ENCODE results near the gene HHEX.
"Not testable (repeated sequence)": the region's sequence is repeated elsewhere in the genome, so short reads cannot be mapped to it uniquely, and the experiment has no call there.

Gene HHEX

GRCh38 chr10:92729886-92730285, 40.1 kb downstream of the HHEX start:
- no peak for DNase-seq

GRCh38 chr10:92732958-92733357, 43.2 kb downstream of the HHEX start:
- no peaks in the 10 kb centered on the region for H3K36me3 ChIP-seq (ENCODE audit: control insufficient read depth, insufficient read depth, low read length)
- no peak overlapping the region for H3K27ac ChIP-seq (ENCODE audit: insufficient read depth, low read length, poor library complexity, severe bottlenecking)
- DNase-seq = no peak
- H3K4me1 ChIP-seq (ENCODE audit: control insufficient read depth, insufficient read depth, low read length, poor library complexity, severe bottlenecking) = no peaks in the 10 kb centered on the region
- no peaks in the 10 kb centered on the region for H3K27me3 ChIP-seq (replicated peaks; ENCODE audit: control insufficient read depth, insufficient read depth, low read length, poor library complexity, severe bottlenecking)
- no peaks in the 10 kb centered on the region for H3K9me3 ChIP-seq (ENCODE audit: control insufficient read depth, low read length)
- no peak overlapping the region for H3K4me3 ChIP-seq (ENCODE audit: insufficient read depth, low read depth, low read length, poor library complexity, severe bottlenecking)

More at GRCh38 chr10:92729886-92730285, 40.1 kb downstream of the HHEX start:
- no peak overlapping the region for H3K27ac ChIP-seq (ENCODE audit: insufficient read depth, low read length, poor library complexity, severe bottlenecking)
- H3K4me1 ChIP-seq (ENCODE audit: control insufficient read depth, insufficient read depth, low read length, poor library complexity, severe bottlenecking) = no peaks in the 10 kb centered on the region
- no peaks in the 10 kb centered on the region for H3K27me3 ChIP-seq (replicated peaks; ENCODE audit: control insufficient read depth, insufficient read depth, low read length, poor library complexity, severe bottlenecking)
- H3K36me3 ChIP-seq (ENCODE audit: control insufficient read depth, insufficient read depth, low read length) = no peaks in the 10 kb centered on the region
- H3K4me3 ChIP-seq (ENCODE audit: insufficient read depth, low read depth, low read length, poor library complexity, severe bottlenecking) = no peak overlapping the region
- no peaks in the 10 kb centered on the region for H3K9me3 ChIP-seq (ENCODE audit: control insufficient read depth, low read length)

GRCh38 chr10:92734301-92734700, 44.5 kb downstream of the HHEX start:
- H3K27me3 ChIP-seq (replicated peaks; ENCODE audit: control insufficient read depth, insufficient read depth, low read length, poor library complexity, severe bottlenecking) = no peaks in the 10 kb centered on the region
- no peak for DNase-seq
- no peak overlapping the region for H3K4me3 ChIP-seq (ENCODE audit: insufficient read depth, low read depth, low read length, poor library complexity, severe bottlenecking)
- H3K4me1 ChIP-seq (ENCODE audit: control insufficient read depth, insufficient read depth, low read length, poor library complexity, severe bottlenecking) = no peaks in the 10 kb centered on the region
- no peaks in the 10 kb centered on the region for H3K9me3 ChIP-seq (ENCODE audit: control insufficient read depth, low read length)
- H3K27ac ChIP-seq (ENCODE audit: insufficient read depth, low read length, poor library complexity, severe bottlenecking) = no peak overlapping the region
- no peaks in the 10 kb centered on the region for H3K36me3 ChIP-seq (ENCODE audit: control insufficient read depth, insufficient read depth, low read length)

- no peaks in the 10 kb centered on the region for H3K4me1 ChIP-seq (ENCODE audit: control insufficient read depth, insufficient read depth, low read length, poor library complexity, severe bottlenecking)
- no peak overlapping the region for H3K4me3 ChIP-seq (ENCODE audit: insufficient read depth, low read depth, low read length, poor library complexity, severe bottlenecking)
- no peak for DNase-seq
- H3K27me3 ChIP-seq (replicated peaks; ENCODE audit: control insufficient read depth, insufficient read depth, low read length, poor library complexity, severe bottlenecking) = no peaks in the 10 kb centered on the region
- H3K36me3 ChIP-seq (ENCODE audit: control insufficient read depth, insufficient read depth, low read length) = no peaks in the 10 kb centered on the region
- no peaks in the 10 kb centered on the region for H3K9me3 ChIP-seq (ENCODE audit: control insufficient read depth, low read length)
- no peak overlapping the region for H3K27ac ChIP-seq (ENCODE audit: insufficient read depth, low read length, poor library complexity, severe bottlenecking)
These were observed 46.2 kb downstream of the HHEX start for GRCh38 chr10:92735938-92736337.

GRCh38 chr10:92737484-92737883, 47.7 kb downstream of the HHEX start:
- no peak for DNase-seq
- no peaks in the 10 kb centered on the region for H3K27me3 ChIP-seq (replicated peaks; ENCODE audit: control insufficient read depth, insufficient read depth, low read length, poor library complexity, severe bottlenecking)
- H3K27ac ChIP-seq (ENCODE audit: insufficient read depth, low read length, poor library complexity, severe bottlenecking) = no peak overlapping the region
- H3K36me3 ChIP-seq (ENCODE audit: control insufficient read depth, insufficient read depth, low read length) = no peaks in the 10 kb centered on the region
- H3K9me3 ChIP-seq (ENCODE audit: control insufficient read depth, low read length) = no peaks in the 10 kb centered on the region
- H3K4me1 ChIP-seq (ENCODE audit: control insufficient read depth, insufficient read depth, low read length, poor library complexity, severe bottlenecking) = no peaks in the 10 kb centered on the region
- H3K4me3 ChIP-seq (ENCODE audit: insufficient read depth, low read depth, low read length, poor library complexity, severe bottlenecking) = no peak overlapping the region

- H3K9me3 ChIP-seq (ENCODE audit: control insufficient read depth, low read length) = no peaks in the 10 kb centered on the region
- no peak for DNase-seq
- no peaks in the 10 kb centered on the region for H3K4me1 ChIP-seq (ENCODE audit: control insufficient read depth, insufficient read depth, low read length, poor library complexity, severe bottlenecking)
- no peaks in the 10 kb centered on the region for H3K27me3 ChIP-seq (replicated peaks; ENCODE audit: control insufficient read depth, insufficient read depth, low read length, poor library complexity, severe bottlenecking)
- no peaks in the 10 kb centered on the region for H3K36me3 ChIP-seq (ENCODE audit: control insufficient read depth, insufficient read depth, low read length)
- no peak overlapping the region for H3K4me3 ChIP-seq (ENCODE audit: insufficient read depth, low read depth, low read length, poor library complexity, severe bottlenecking)
- no peak overlapping the region for H3K27ac ChIP-seq (ENCODE audit: insufficient read depth, low read length, poor library complexity, severe bottlenecking)
These were observed 51.0 kb downstream of the HHEX start for GRCh38 chr10:92740762-92741161.

- not testable (repeated sequence) for H3K27ac ChIP-seq (ENCODE audit: insufficient read depth, low read length, poor library complexity, severe bottlenecking); DNase-seq
These were observed 52.0 kb downstream of the HHEX start for GRCh38 chr10:92741741-92742140.

GRCh38 chr10:92742331-92743228, 52.8 kb downstream of the HHEX start:
- H3K9me3 ChIP-seq (ENCODE audit: control insufficient read depth, low read length) = no peaks in the 10 kb centered on the region
- no peaks in the 10 kb centered on the region for H3K36me3 ChIP-seq (ENCODE audit: control insufficient read depth, insufficient read depth, low read length)
- no peak for DNase-seq
- H3K4me3 ChIP-seq (ENCODE audit: insufficient read depth, low read depth, low read length, poor library complexity, severe bottlenecking) = no peak overlapping the region
- no peak overlapping the region for H3K27ac ChIP-seq (ENCODE audit: insufficient read depth, low read length, poor library complexity, severe bottlenecking)
- no peaks in the 10 kb centered on the region for H3K27me3 ChIP-seq (replicated peaks; ENCODE audit: control insufficient read depth, insufficient read depth, low read length, poor library complexity, severe bottlenecking)
- no peaks in the 10 kb centered on the region for H3K4me1 ChIP-seq (ENCODE audit: control insufficient read depth, insufficient read depth, low read length, poor library complexity, severe bottlenecking)

More at GRCh38 chr10:92741741-92742140, 52.0 kb downstream of the HHEX start:
- H3K36me3 ChIP-seq (ENCODE audit: control insufficient read depth, insufficient read depth, low read length); H3K4me1 ChIP-seq (ENCODE audit: control insufficient read depth, insufficient read depth, low read length, poor library complexity, severe bottlenecking); H3K27me3 ChIP-seq (replicated peaks; ENCODE audit: control insufficient read depth, insufficient read depth, low read length, poor library complexity, severe bottlenecking); H3K4me3 ChIP-seq (ENCODE audit: insufficient read depth, low read depth, low read length, poor library complexity, severe bottlenecking); H3K9me3 ChIP-seq (ENCODE audit: control insufficient read depth, low read length): not testable (repeated sequence)

Measured in effector memory CD4-positive, alpha-beta T cell (primary cell).